Measurements from ENCODE around the gene ZNF326.

ZNF326 gene

DNA sequence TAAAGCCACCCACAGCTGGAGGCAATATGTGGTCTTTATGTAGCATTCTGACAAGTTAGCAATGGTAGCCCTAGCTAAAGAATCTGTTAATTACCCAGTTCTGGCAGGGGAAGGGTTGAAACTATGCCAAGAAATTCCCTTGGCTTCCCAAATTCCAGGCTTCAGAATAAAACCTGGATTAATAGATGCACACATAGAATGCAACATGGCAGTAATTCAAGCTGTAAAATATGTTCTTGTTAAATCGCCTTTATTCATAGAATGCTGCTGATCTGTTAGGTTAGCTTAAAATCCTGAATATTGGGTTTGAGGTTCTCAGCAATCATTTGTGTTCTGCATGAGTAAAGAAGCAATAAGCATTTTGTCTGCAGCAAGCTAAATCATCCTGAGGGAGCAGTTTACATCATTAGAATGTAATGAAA lies 80.1 kb downstream of the ZNF326 start:
- Histone ChIP-seq H3K4me3 (ENCODE audit: low read length) (no peak overlapping the region), H2AFZ (ENCODE audit: low read depth, low read length) (no peak overlapping the region), H3K27me3 (ENCODE audit: insufficient read depth, low read length) (no peaks in the 10 kb centered on the region), H3K36me3 (ENCODE audit: insufficient read depth, low read length) (no peaks in the 10 kb centered on the region), H3K4me1 (ENCODE audit: insufficient read depth, low read length) (no peaks in the 10 kb centered on the region), H3K9me3 (ENCODE audit: low read length) (no peaks in the 10 kb centered on the region)

DNA sequence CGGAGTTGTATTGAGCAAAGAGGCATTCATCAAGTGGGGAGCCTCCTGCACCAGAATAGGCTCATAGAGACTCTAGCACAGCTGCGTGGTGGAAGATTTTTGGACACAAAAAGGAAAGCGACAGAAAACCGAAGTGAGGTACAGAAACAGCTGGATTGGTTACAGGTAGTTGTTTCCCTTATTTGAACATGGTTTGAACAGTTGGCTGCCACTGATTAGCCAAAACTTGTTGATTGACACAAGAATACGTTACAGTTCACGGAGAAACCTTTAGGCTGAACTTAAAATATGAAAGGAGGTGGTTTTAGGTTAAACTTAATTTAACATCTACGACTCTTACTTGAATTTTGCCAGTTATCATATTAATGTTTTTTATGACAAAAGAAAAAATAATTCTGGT lies 89.1 kb downstream of the ZNF326 start:
- Histone ChIP-seq H3K4me1 (ENCODE audit: insufficient read depth, low read length) (no peaks in the 10 kb centered on the region), H2AFZ (ENCODE audit: low read depth, low read length) (no peak overlapping the region), H3K36me3 (ENCODE audit: insufficient read depth, low read length) (no peaks in the 10 kb centered on the region), H3K27me3 (ENCODE audit: insufficient read depth, low read length) (peaks cover 4% of the 10 kb centered on the region), H3K9me3 (ENCODE audit: low read length) (no peaks in the 10 kb centered on the region), H3K4me3 (ENCODE audit: low read length) (no peak overlapping the region)
